Measurements from ENCODE around the gene SNX27. TPM values are rescaled to one million over a fixed set of nuclear protein-coding genes. Genes with fewer than 3 reads are reported as not detected.

The SNX27 gene
- total RNA-seq, 1 donor from 2014 or later: 18.8 TPM

GRCh38 chr1:151619489-151620093 lies 7.7 kb downstream of the SNX27 start:
- DNase-seq (ENCODE audit: low read depth): no peak
- H3K4me3 ChIP-seq (ENCODE audit: low read depth, low read length): no peak overlapping the region
- TF ChIP-seq, protein P1, sequence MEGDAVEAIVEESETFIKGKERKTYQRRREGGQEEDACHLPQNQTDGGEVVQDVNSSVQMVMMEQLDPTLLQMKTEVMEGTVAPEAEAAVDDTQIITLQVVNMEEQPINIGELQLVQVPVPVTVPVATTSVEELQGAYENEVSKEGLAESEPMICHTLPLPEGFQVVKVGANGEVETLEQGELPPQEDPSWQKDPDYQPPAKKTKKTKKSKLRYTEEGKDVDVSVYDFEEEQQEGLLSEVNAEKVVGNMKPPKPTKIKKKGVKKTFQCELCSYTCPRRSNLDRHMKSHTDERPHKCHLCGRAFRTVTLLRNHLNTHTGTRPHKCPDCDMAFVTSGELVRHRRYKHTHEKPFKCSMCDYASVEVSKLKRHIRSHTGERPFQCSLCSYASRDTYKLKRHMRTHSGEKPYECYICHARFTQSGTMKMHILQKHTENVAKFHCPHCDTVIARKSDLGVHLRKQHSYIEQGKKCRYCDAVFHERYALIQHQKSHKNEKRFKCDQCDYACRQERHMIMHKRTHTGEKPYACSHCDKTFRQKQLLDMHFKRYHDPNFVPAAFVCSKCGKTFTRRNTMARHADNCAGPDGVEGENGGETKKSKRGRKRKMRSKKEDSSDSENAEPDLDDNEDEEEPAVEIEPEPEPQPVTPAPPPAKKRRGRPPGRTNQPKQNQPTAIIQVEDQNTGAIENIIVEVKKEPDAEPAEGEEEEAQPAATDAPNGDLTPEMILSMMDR (IDR thresholded peaks at IDR 0.05; ENCODE audit: insufficient read depth, low read length, poor library complexity, severe bottlenecking): no peak

DNA sequence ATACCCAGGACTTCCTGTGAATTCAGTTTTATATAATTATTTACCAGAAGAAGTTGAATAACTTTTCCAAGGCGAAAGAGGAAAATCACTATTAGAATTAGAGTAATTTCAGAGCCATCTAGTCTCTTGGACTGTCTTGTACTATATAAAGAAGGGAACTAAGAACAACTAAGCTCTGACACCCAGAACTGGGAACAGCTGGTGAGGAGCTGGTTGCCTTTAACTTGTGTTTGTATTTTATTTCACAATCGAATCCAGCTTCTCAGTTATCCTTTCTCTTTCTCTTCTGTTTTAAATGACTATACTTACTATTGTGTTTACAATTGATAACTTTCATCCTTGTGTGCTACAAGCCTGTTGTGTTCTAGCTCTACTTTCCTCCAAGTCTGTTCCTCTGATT lies 8.4 kb downstream of the SNX27 start:
- H3K27me3 ChIP-seq (ENCODE audit: control insufficient read depth, insufficient read depth, low read length): no peaks in the 10 kb centered on the region
- no peak for DNase-seq (ENCODE audit: low read depth)
- TF ChIP-seq, protein P1 (IDR thresholded peaks at IDR 0.05; ENCODE audit: insufficient read depth, low read length, poor library complexity, severe bottlenecking): no peak
- H3K4me3 ChIP-seq (ENCODE audit: low read depth, low read length): no peak overlapping the region
- no peaks in the 10 kb centered on the region for H3K36me3 ChIP-seq (ENCODE audit: control insufficient read depth, insufficient read depth, low read length)

More at GRCh38 chr1:151619489-151620093, 7.7 kb downstream of the SNX27 start:
- no peaks in the 10 kb centered on the region for H3K27me3 ChIP-seq (ENCODE audit: control insufficient read depth, insufficient read depth, low read length)
- no peaks in the 10 kb centered on the region for H3K36me3 ChIP-seq (ENCODE audit: control insufficient read depth, insufficient read depth, low read length)

DNA sequence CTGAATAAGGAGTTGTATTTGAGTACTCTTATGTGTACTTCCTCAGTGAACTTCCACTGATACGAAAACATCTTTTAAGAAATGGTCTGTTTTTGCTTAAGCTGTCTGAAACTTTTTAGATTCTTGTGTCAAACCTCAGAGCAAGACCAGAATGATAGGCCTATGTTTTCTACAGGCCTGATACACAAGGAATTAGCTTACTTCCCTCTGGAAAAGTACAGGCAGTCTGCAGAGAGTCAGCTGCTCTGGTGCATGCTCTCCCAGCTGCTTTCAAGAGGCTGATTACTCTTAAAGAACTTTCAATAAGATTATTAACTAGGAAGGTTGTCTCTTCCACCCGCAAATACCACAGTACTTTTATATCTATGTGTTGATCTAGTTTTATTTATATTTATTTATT lies 9.5 kb downstream of the SNX27 start:
- DNase-seq (ENCODE audit: low read depth): no peak
- Histone ChIP-seq H3K36me3 (ENCODE audit: control insufficient read depth, insufficient read depth, low read length) (no peaks in the 10 kb centered on the region), H3K4me3 (ENCODE audit: low read depth, low read length) (no peak overlapping the region), H3K27me3 (ENCODE audit: control insufficient read depth, insufficient read depth, low read length) (no peaks in the 10 kb centered on the region)
- TF ChIP-seq, protein P1 (IDR thresholded peaks at IDR 0.05; ENCODE audit: insufficient read depth, low read length, poor library complexity, severe bottlenecking): no peak

GRCh38 chr1:151624783-151625182 lies 12.9 kb downstream of the SNX27 start:
- no peak for DNase-seq (ENCODE audit: low read depth)
- no peaks in the 10 kb centered on the region for H3K27me3 ChIP-seq (ENCODE audit: control insufficient read depth, insufficient read depth, low read length)
- TF ChIP-seq, protein P1 (IDR thresholded peaks at IDR 0.05; ENCODE audit: insufficient read depth, low read length, poor library complexity, severe bottlenecking): no peak
- H3K36me3 ChIP-seq (ENCODE audit: control insufficient read depth, insufficient read depth, low read length): no peaks in the 10 kb centered on the region
- no peak overlapping the region for H3K4me3 ChIP-seq (ENCODE audit: low read depth, low read length)

- DNase-seq (ENCODE audit: low read depth): no peak
- Histone ChIP-seq H3K4me3 (ENCODE audit: low read depth, low read length) (no peak overlapping the region), H3K27me3 (ENCODE audit: control insufficient read depth, insufficient read depth, low read length) (no peaks in the 10 kb centered on the region), H3K36me3 (ENCODE audit: control insufficient read depth, insufficient read depth, low read length) (no peaks in the 10 kb centered on the region)
- TF ChIP-seq, protein P1 (IDR thresholded peaks at IDR 0.05; ENCODE audit: insufficient read depth, low read length, poor library complexity, severe bottlenecking): no peak
Observed at GRCh38 chr1:151626740-151627334, 15.0 kb downstream of the SNX27 start.

GRCh38 chr1:151629278-151629677 lies 17.4 kb downstream of the SNX27 start:
- DNase-seq (ENCODE audit: low read depth): no peak
- Histone ChIP-seq H3K4me3 (ENCODE audit: low read depth, low read length) (no peak overlapping the region), H3K27me3 (ENCODE audit: control insufficient read depth, insufficient read depth, low read length) (no peaks in the 10 kb centered on the region), H3K36me3 (ENCODE audit: control insufficient read depth, insufficient read depth, low read length) (no peaks in the 10 kb centered on the region)
- TF ChIP-seq, protein P1 (IDR thresholded peaks at IDR 0.05; ENCODE audit: insufficient read depth, low read length, poor library complexity, severe bottlenecking): no peak
